Right lobe of liver (tissue), 4 donors: ENCODE results near the gene CD22.
"Not testable (repeated sequence)": the region's sequence is repeated elsewhere in the genome, so short reads cannot be mapped to it uniquely, and the experiment has no call there.

Experiments
- CTCF ChIP-seq, 4 donors: fragments of 200-600 bp in 3 of 4; fragments of 450-650 bp in 1 of 4; IDR thresholded peaks; one replicate each; pipeline versions ENCODE4 v1.5.1 to v1.8.0; 2016 to 2022; ENCODE audit warnings: antibody characterized with exemption in 4 of 4, mild to moderate bottlenecking in 2 of 4
- POLR2A ChIP-seq: fragments of 450-650 bp; IDR thresholded peaks from one replicate; pipeline ENCODE4 v1.6.1; 2017; ENCODE audit warnings: antibody characterized with exemption, mild to moderate bottlenecking
- donor health status: DM: no; HTN: no; CAD: no.
- donor health status: DM: no; HTN: no; CAD: no.
- donor health status: DM: no; HTN: yes; CAD: no.

GRCh38 chr19:35359395-35359794 lies 30.4 kb downstream of the CD22 start:
- not testable (repeated sequence) for TF ChIP-seq POLR2A; CTCF (IDR thresholded peaks at IDR 0.05)
